ENCODE results near the gene ZNF277. TPM values are rescaled to one million over a fixed set of nuclear protein-coding genes. Genes with fewer than 3 reads are reported as not detected.

Gene ZNF277
- total and polyA plus RNA-seq, 4 donors, result 7.8 to 23.5 (median 14.5) TPM

GRCh38 chr7:112228632-112229031 lies 22.1 kb downstream of the ZNF277 start (continued):
- TF ChIP-seq, protein P1, sequence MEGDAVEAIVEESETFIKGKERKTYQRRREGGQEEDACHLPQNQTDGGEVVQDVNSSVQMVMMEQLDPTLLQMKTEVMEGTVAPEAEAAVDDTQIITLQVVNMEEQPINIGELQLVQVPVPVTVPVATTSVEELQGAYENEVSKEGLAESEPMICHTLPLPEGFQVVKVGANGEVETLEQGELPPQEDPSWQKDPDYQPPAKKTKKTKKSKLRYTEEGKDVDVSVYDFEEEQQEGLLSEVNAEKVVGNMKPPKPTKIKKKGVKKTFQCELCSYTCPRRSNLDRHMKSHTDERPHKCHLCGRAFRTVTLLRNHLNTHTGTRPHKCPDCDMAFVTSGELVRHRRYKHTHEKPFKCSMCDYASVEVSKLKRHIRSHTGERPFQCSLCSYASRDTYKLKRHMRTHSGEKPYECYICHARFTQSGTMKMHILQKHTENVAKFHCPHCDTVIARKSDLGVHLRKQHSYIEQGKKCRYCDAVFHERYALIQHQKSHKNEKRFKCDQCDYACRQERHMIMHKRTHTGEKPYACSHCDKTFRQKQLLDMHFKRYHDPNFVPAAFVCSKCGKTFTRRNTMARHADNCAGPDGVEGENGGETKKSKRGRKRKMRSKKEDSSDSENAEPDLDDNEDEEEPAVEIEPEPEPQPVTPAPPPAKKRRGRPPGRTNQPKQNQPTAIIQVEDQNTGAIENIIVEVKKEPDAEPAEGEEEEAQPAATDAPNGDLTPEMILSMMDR (IDR thresholded peaks at IDR 0.05; ENCODE audit: low read depth, low read length, missing input control), result no peak
- TF ChIP-seq FOXA2 (IDR thresholded peaks at IDR 0.05), result peak; percentile 80
- TF ChIP-seq, protein P2, sequence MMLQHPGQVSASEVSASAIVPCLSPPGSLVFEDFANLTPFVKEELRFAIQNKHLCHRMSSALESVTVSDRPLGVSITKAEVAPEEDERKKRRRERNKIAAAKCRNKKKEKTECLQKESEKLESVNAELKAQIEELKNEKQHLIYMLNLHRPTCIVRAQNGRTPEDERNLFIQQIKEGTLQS (IDR thresholded peaks at IDR 0.05), result no peak

DNA sequence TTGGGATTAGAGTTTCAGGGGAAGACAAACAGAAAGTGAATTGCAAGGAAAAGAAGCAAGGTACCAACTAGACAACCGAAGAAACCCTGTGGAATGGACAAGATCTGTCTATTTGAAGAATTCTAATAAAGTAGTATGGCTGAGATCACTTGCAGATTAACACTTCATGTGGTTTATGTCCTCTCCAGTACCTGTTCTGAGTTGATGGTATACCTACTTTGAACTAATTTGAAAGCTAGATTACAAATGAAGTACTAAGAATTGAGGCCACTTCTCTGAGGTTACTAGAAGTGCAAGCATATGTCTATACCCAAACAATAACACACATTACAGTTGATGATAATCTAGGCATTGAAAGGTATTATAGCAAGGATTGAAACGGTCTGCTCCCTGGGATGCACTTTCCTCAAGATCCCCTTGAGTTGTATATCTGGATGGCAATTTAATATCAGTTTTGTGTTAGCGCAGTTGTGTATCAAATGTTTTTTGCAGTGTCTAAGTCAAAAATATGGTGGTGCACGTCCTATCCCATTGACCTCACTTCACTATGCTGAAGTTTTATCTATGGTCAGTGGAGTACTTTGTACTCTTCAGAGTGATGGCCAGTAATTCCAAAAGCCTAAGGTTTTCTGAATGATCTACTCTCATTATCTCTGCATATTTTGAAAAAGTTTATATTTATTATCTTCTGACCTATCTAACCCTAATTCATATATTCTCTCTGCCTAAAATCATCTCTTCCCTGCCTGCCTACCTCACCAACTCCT lies 25.9 kb downstream of the ZNF277 start:
- H3K9me3 ChIP-seq (ENCODE audit: control insufficient read depth in 4 of 4, low read length in 3 of 4), result no peaks in the 10 kb centered on the region
- no peak for DNase-seq (ENCODE audit: low spot score)
- peak overlapping the region; percentile 95 to 96 for H3K27ac ChIP-seq (ENCODE audit: low read depth in 1 of 2, low read length in 2 of 2)
- peak overlapping the region in 1 of 2 donors; percentile 9 for H3K9ac ChIP-seq (ENCODE audit: low read depth in 1 of 2, low read length in 2 of 2)
- no peaks in the 10 kb centered on the region for H3K27me3 ChIP-seq (ENCODE audit: control insufficient read depth in 4 of 4, insufficient read depth in 4 of 4, low read length in 3 of 4)
- peaks cover 2 to 28% (median 13%) of the 10 kb centered on the region in 4 donors for H3K4me1 ChIP-seq (ENCODE audit: control insufficient read depth in 4 of 4, insufficient read depth in 4 of 4, low read length in 3 of 4)
- peak overlapping the region in 1 of 3 donors; percentile 28 for H3K4me3 ChIP-seq (ENCODE audit: low read depth in 1 of 3, low read length in 3 of 3)
- no peaks in the 10 kb centered on the region for H3K36me3 ChIP-seq (ENCODE audit: control insufficient read depth in 4 of 4, insufficient read depth in 3 of 4, low read depth in 1 of 4, low read length in 3 of 4)
- TF ChIP-seq, protein P2 (IDR thresholded peaks at IDR 0.05), result no peak
- TF ChIP-seq, protein P3, sequence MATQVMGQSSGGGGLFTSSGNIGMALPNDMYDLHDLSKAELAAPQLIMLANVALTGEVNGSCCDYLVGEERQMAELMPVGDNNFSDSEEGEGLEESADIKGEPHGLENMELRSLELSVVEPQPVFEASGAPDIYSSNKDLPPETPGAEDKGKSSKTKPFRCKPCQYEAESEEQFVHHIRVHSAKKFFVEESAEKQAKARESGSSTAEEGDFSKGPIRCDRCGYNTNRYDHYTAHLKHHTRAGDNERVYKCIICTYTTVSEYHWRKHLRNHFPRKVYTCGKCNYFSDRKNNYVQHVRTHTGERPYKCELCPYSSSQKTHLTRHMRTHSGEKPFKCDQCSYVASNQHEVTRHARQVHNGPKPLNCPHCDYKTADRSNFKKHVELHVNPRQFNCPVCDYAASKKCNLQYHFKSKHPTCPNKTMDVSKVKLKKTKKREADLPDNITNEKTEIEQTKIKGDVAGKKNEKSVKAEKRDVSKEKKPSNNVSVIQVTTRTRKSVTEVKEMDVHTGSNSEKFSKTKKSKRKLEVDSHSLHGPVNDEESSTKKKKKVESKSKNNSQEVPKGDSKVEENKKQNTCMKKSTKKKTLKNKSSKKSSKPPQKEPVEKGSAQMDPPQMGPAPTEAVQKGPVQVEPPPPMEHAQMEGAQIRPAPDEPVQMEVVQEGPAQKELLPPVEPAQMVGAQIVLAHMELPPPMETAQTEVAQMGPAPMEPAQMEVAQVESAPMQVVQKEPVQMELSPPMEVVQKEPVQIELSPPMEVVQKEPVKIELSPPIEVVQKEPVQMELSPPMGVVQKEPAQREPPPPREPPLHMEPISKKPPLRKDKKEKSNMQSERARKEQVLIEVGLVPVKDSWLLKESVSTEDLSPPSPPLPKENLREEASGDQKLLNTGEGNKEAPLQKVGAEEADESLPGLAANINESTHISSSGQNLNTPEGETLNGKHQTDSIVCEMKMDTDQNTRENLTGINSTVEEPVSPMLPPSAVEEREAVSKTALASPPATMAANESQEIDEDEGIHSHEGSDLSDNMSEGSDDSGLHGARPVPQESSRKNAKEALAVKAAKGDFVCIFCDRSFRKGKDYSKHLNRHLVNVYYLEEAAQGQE (IDR thresholded peaks at IDR 0.05), result no peak
- TF ChIP-seq SP1 (IDR thresholded peaks at IDR 0.05) (no peak), EGR1 (IDR thresholded peaks at IDR 0.05; ENCODE audit: low read depth in 2 of 2) (no peak), GABPA (IDR thresholded peaks at IDR 0.05 in 1 of 2, conservative IDR thresholded peaks at IDR 0.05 in 1 of 2) (no peak), RAD21 (IDR thresholded peaks at IDR 0.05) (no peak), HNF4A (conservative IDR thresholded peaks at IDR 0.05) (no peak), JUND (IDR thresholded peaks at IDR 0.05) (no peak), FOXA2 (IDR thresholded peaks at IDR 0.05) (no peak), YY1 (IDR thresholded peaks at IDR 0.05) (no peak), ZBTB33 (IDR thresholded peaks at IDR 0.05) (no peak), HNF4G (IDR thresholded peaks at IDR 0.05) (no peak), FOXA1 (IDR thresholded peaks at IDR 0.05) (no peak), NR2F2 (IDR thresholded peaks at IDR 0.05) (no peak)
- TF ChIP-seq, protein P1 (IDR thresholded peaks at IDR 0.05; ENCODE audit: low read depth, low read length, missing input control), result no peak
- WGBS, result 86% methylated on average over 4 of the region's 4 CpGs
